GM12878 (cell line): ENCODE measurements around the gene KRTAP5-10. TPM values are rescaled to one million over a fixed set of nuclear protein-coding genes. Genes with fewer than 3 reads are reported as not detected.
A peak's percentile ranks its signal among the peaks of the same experiment; 100 is the strongest.
"Not testable (repeated sequence)": the region's sequence is repeated elsewhere in the genome, so short reads cannot be mapped to it uniquely, and the experiment has no call there.

Experiments used
- ATAC-seq: fragments of 200-7000 bp; cut with Tn5 transposase; 3 replicates; pipeline ENCODE4 v1.9.1; 2020; ENCODE audit warnings: mild to moderate bottlenecking, moderate library complexity
- BruUV-seq: library from RNA; stranded (reverse); fragments of 400-500 nt; replicated peaks from 2 replicates; lab custom pipeline; 2021; lab: Mats Ljungman, UMichigan
- CTCF ChIA-PET: fragments of 300-600 bp; sonication (Branson Sonifier 250); formaldehyde crosslinking; extraction: SDS; loops from one replicate; lab custom pipeline; 2021; ENCODE audit warnings: inconsistent platforms; lab: Yijun Ruan, JAX
- POLR2A ChIA-PET: fragments of 350-600 bp; formaldehyde crosslinking; extraction: SDS; loops from one replicate; lab custom pipeline; 2021; ENCODE audit warnings: inconsistent platforms; lab: Charles Lee
- RAD21 ChIA-PET: fragments of 300-600 bp; sonication (Branson Sonifier 250); formaldehyde crosslinking; loops from one replicate; lab custom pipeline; 2023; ENCODE audit warnings: antibody characterized with exemption; ENCODE audit not compliant: unreplicated experiment; lab: Charles Lee
- SMC1A ChIA-PET: fragments of 300-600 bp; sonication (Branson Sonifier 250); formaldehyde crosslinking; loops from one replicate; lab custom pipeline; 2023; ENCODE audit not compliant: unreplicated experiment, uncharacterized antibody; lab: Charles Lee
- DNase-seq: peaks from one replicate; pipeline ENCODE4 v3.0.0-alpha.2; 2011; ENCODE audit warnings: low read depth, low spot score
- FAIRE-seq: peaks from 3 replicates; lab custom pipeline; 2011; peaks lifted over from hg19 to GRCh38; lab: Jason Lieb, UNC
- H2AFZ ChIP-seq: 2 replicates; pipeline ENCODE4 v1.6.0; 2011; ENCODE audit warnings: low read depth, low read length, control low read depth; ENCODE audit not compliant: control insufficient read depth
- H3K27ac ChIP-seq: 2 replicates; pipeline ENCODE4 v1.5.1; 2011; ENCODE audit warnings: control low read depth; ENCODE audit not compliant: control insufficient read depth, insufficient read depth
- H3K27me3 ChIP-seq, 2 experiments: replicated peaks in 1 of 2; 2 replicates each; pipeline versions ENCODE4 v1.6.0 to v1.6.1; 2011; ENCODE audit warnings: low read length in 1 of 2; ENCODE audit not compliant: control insufficient read depth in 2 of 2, insufficient read depth in 2 of 2
- H3K36me3 ChIP-seq, 2 experiments: 2 replicates each; pipeline ENCODE4 v1.5.1; 2011; ENCODE audit warnings: low read length in 1 of 2; ENCODE audit not compliant: control insufficient read depth in 2 of 2, insufficient read depth in 2 of 2
- H3K4me1 ChIP-seq: 2 replicates; pipeline ENCODE4 v1.6.1; 2011; ENCODE audit warnings: mild to moderate bottlenecking, low read length, moderate library complexity, mixed read lengths; ENCODE audit not compliant: control insufficient read depth, insufficient read depth
- H3K4me2 ChIP-seq: 2 replicates; pipeline ENCODE4 v1.6.0; 2011; ENCODE audit warnings: control low read depth; ENCODE audit not compliant: control insufficient read depth, insufficient read depth
- H3K4me3 ChIP-seq: fragments of 200-600 bp; sonication (generic); 2 replicates; pipeline ENCODE4 v1.5.1; 2016
- H3K79me2 ChIP-seq: 2 replicates; pipeline ENCODE4 v1.6.0; 2011; ENCODE audit warnings: low read length; ENCODE audit not compliant: control insufficient read depth, insufficient read depth
- H3K9ac ChIP-seq: 2 replicates; pipeline ENCODE4 v1.8.0; 2011; ENCODE audit warnings: low read length, control low read depth, mixed read lengths; ENCODE audit not compliant: control insufficient read depth, insufficient read depth
- H3K9me3 ChIP-seq: replicated peaks from 3 replicates; pipeline ENCODE4 v1.5.1; 2011; ENCODE audit warnings: mild to moderate bottlenecking, low read length; ENCODE audit not compliant: control insufficient read depth, insufficient read depth
- H4K20me1 ChIP-seq: 2 replicates; pipeline ENCODE4 v1.6.0; 2011; ENCODE audit not compliant: control insufficient read depth, insufficient read depth
- BCL3 ChIP-seq: IDR thresholded peaks from 2 replicates; pipeline ENCODE4 v1.6.1; 2011; ENCODE audit warnings: borderline replicate concordance, low read depth, mild to moderate bottlenecking, moderate library complexity, low read length; ENCODE audit not compliant: insufficient read depth, poor library complexity, severe bottlenecking
- CEBPB ChIP-seq, 2 experiments: fragments of 150-350 bp in 1 of 2; IDR thresholded peaks; 2 replicates each; pipeline ENCODE4 v1.6.1; 2012 to 2014; ENCODE audit warnings: low read depth in 2 of 2, low read length in 2 of 2, borderline replicate concordance in 1 of 2, inconsistent platforms in 1 of 2
- RBBP5 ChIP-seq: fragments of 200-600 bp; sonication (generic); conservative IDR thresholded peaks from 2 replicates; pipeline ENCODE4 v1.6.1; 2016
- STAT3 ChIP-seq: IDR thresholded peaks from 2 replicates; pipeline ENCODE4 v1.6.1; 2011; ENCODE audit warnings: low read depth, low read length, improper control_type of control experiment
- ZNF687 ChIP-seq: fragments of 450-650 bp; IDR thresholded peaks from 2 replicates; pipeline ENCODE4 v1.6.1; 2017; ENCODE audit warnings: mild to moderate bottlenecking, moderate library complexity
- WGBS: methylation state at CpG from one replicate; pipeline ENCODE4 v1.1.6; 2016; ENCODE audit warnings: low lambda C conversion rate; ENCODE audit not compliant: insufficient replicate concordance, insufficient coverage; ENCODE audit errors: missing lambda C conversion rate; 5-methylcytosine and 5-hydroxymethylcytosine counted together
- in situ Hi-C: fragments of 300-500 bp; cut with MboI; formaldehyde crosslinking; loops from 9 replicates; pipeline ENCODE4 v1.14.3; 2018; ENCODE audit warnings: mixed read lengths
- intact Hi-C: fragments of 100-400 bp; cut with micrococcal nuclease; formaldehyde crosslinking; loops from one replicate; pipeline ENCODE4 v1.14.2; 2022; ENCODE audit not compliant: unreplicated experiment
- polyA plus RNA-seq, 11 experiments: library from polyadenylated mRNA; depleted of rRNA in 4 of 11; unstranded in 6 of 11; stranded (reverse) in 5 of 11; fragments of >200 nt; fragmentation: Nextera tagmentation in 4 of 11; fragmentation: Illumina TruSeq in 1 of 11; extraction: Ambion mirVana in 4 of 11; extraction: Trizol in 1 of 11; gene quantifications; 1 replicate in 1 of 11; 2 replicates in 10 of 11; pipeline versions ENCODE4 v1.2.1 to v1.2.3, GENCODE V29; 2011 to 2016; ENCODE audit warnings: inconsistent platforms in 2 of 11, missing spikeins in 2 of 11, low read depth in 1 of 11
- total RNA-seq, 4 experiments: library from RNA; depleted of rRNA in 3 of 4; stranded (reverse); fragments of >200 nt in 3 of 4; fragmentation: Illumina TruSeq in 1 of 4; extraction: Trizol in 1 of 4; gene quantifications; 2 replicates each; pipeline versions ENCODE4 v1.2.1 to v1.2.3, GENCODE V29; 2013 to 2021
- TF ChIP-seq, protein P1 (sequence below): IDR thresholded peaks from 2 replicates; pipeline ENCODE4 v1.6.1; 2011; ENCODE audit warnings: mild to moderate bottlenecking, low read depth, low read length, moderate library complexity; ENCODE audit not compliant: insufficient replicate concordance

Gene KRTAP5-10
- total and polyA plus RNA-seq, 10 of the 15 experiments (the other 5 are each of a cell fraction or from before 2014, with no cell fraction given) = 0.06 to 0.10 (median 0.06) TPM; not detected in 7

DNA sequence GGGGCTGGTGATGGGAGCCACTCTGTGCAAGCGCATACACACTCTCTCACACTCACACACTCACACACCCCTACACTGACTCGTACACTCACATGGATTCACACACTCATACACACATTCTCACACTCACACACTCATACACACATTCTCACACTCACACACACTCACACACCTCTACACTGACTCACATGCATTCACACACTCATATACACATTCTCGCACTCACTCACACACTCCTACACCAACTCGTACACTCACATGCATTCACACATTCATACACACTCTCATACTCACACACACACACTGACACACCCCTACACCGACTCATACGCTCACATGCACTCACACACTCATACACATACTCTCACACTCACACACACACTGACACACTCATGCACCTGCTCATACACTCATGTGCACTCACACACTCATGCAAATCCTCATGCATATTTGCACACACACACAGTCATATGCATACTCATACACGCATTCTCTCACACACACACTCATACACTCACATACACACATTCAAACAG lies 12.2 kb downstream of the KRTAP5-10 start:
- BruUV-seq = no TSS peak
- FAIRE-seq (no peak), DNase-seq (no peak)
- Histone ChIP-seq H2AFZ (no peak overlapping the region), H3K79me2 (no peaks in the 10 kb centered on the region)
- SMC1A ChIA-PET = no interaction called here
- WGBS = 54% methylated on average over 7 of the region's 7 CpGs
- TF ChIP-seq, protein P1, sequence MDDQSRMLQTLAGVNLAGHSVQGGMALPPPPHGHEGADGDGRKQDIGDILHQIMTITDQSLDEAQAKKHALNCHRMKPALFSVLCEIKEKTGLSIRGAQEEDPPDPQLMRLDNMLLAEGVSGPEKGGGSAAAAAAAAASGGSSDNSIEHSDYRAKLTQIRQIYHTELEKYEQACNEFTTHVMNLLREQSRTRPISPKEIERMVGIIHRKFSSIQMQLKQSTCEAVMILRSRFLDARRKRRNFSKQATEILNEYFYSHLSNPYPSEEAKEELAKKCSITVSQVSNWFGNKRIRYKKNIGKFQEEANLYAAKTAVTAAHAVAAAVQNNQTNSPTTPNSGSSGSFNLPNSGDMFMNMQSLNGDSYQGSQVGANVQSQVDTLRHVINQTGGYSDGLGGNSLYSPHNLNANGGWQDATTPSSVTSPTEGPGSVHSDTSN = peak; percentile 54
- TF ChIP-seq BCL3 (peak; percentile 94), STAT3 (no peak), CEBPB (IDR thresholded peaks at IDR 0.05; ENCODE audit: borderline replicate concordance in 1 of 2, low read depth in 2 of 2, low read length in 2 of 2) (no peak), RBBP5 (no peak), ZNF687 (no peak)
- TF ChIP-seq, all 136 proteins: peak for 2
- Histone ChIP-seq H3K36me3 (no peaks in the 10 kb centered on the region), H3K4me2 (no peak overlapping the region), H3K27ac (no peak overlapping the region), H3K9me3 (no peaks in the 10 kb centered on the region), H3K4me3 (no peak overlapping the region), H3K27me3 (no peaks in the 10 kb centered on the region; a peak in 2 of 4 replicates), H4K20me1 (no peaks in the 10 kb centered on the region; the same call in 1 of the 2 replicates), H3K4me1 (no peaks in the 10 kb centered on the region), H3K9ac (no peak overlapping the region)
- ChIA-PET POLR2A (no interaction called here), CTCF (no interaction called here), RAD21 (no interaction called here)
- in situ Hi-C loops (no loop called here), intact Hi-C loops (no loop called here)
- no peak for ATAC-seq

DNA sequence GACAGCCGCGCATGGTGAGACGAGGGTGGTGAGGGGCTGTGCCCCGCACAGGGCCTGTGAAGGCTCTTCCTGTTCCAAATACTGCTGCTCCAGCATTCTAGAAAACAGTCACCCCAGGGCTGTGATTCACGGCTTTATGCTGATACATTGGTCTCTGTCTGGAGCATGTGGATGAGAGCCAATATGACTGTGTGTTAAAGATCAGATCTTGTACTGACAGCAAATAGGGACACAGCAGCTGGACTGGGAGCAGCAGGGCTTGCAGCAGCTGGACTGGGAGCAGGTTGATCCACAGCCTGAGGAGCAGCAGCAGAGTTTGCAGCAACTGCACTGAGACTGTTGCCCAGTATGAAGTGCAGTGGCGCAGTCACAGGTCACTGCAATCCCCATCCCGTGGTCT lies 14.2 kb downstream of the KRTAP5-10 start:
- H3K9me3 ChIP-seq, BruUV-seq, RAD21 ChIA-PET, H3K36me3 ChIP-seq, in situ Hi-C loops, H3K4me1 ChIP-seq, H4K20me1 ChIP-seq, H3K79me2 ChIP-seq, FAIRE-seq, H2AFZ ChIP-seq, H3K9ac ChIP-seq, H3K4me3 ChIP-seq, DNase-seq, ATAC-seq, H3K27me3 ChIP-seq, H3K4me2 ChIP-seq, H3K27ac ChIP-seq, intact Hi-C loops, POLR2A ChIA-PET: not testable (repeated sequence)
- CTCF ChIA-PET = interaction anchor here (1.0 to 2.2 kb wide), 5 partner anchors 12 to 132 kb away, joined by 3 to 6 read pairs (median 4); partner anchors contain the start of gene DHCR7
- SMC1A ChIA-PET = interaction anchor here (0.6 kb wide), 1 partner anchor 86 kb away, joined by 3 read pairs; no protein-coding TSS in a partner anchor
- 49% methylated on average over 7 of the region's 7 CpGs for WGBS
